ENCODE results near the gene CLNK.

CLNK gene

GRCh38 chr4:10721616-10722015 is 37.0 kb upstream of the CLNK start:
- no peak overlapping the region for H3K4me3 ChIP-seq (ENCODE audit: control insufficient read depth, low read depth, low read length)
- TF ChIP-seq CTCF (conservative IDR thresholded peaks at IDR 0.05; ENCODE audit: control insufficient read depth, insufficient read depth, low read depth, low read length) = no peak
- no peak for DNase-seq (ENCODE audit: low read depth)

- peak; percentile 16 for DNase-seq (ENCODE audit: low read depth)
- TF ChIP-seq CTCF (conservative IDR thresholded peaks at IDR 0.05; ENCODE audit: control insufficient read depth, insufficient read depth, low read depth, low read length) = no peak
Observed at GRCh38 chr4:10716163-10716562, 31.6 kb upstream of the CLNK start.

GRCh38 chr4:10715696-10716095 is 31.1 kb upstream of the CLNK start:
- H3K4me3 ChIP-seq (ENCODE audit: control insufficient read depth, low read depth, low read length) = no peak overlapping the region
- peak; percentile 73 for DNase-seq (ENCODE audit: low read depth)
- no peak for TF ChIP-seq CTCF (conservative IDR thresholded peaks at IDR 0.05; ENCODE audit: control insufficient read depth, insufficient read depth, low read depth, low read length)

More at GRCh38 chr4:10716163-10716562, 31.6 kb upstream of the CLNK start:
- no peak overlapping the region for H3K4me3 ChIP-seq (ENCODE audit: control insufficient read depth, low read depth, low read length)

- DNase-seq (ENCODE audit: low read depth) = no peak
- no peak overlapping the region for H3K4me3 ChIP-seq (ENCODE audit: control insufficient read depth, low read depth, low read length)
- TF ChIP-seq CTCF (conservative IDR thresholded peaks at IDR 0.05; ENCODE audit: control insufficient read depth, insufficient read depth, low read depth, low read length) = no peak
Observed at GRCh38 chr4:10715135-10715534, 30.6 kb upstream of the CLNK start.

GRCh38 chr4:10713591-10713990 is 29.0 kb upstream of the CLNK start:
- TF ChIP-seq CTCF (conservative IDR thresholded peaks at IDR 0.05; ENCODE audit: control insufficient read depth, insufficient read depth, low read depth, low read length) = no peak
- no peak for DNase-seq (ENCODE audit: low read depth)
- H3K4me3 ChIP-seq (ENCODE audit: control insufficient read depth, low read depth, low read length) = no peak overlapping the region

- no peak overlapping the region for H3K4me3 ChIP-seq (ENCODE audit: control insufficient read depth, low read depth, low read length)
- peak; percentile 14 for DNase-seq (ENCODE audit: low read depth)
- TF ChIP-seq CTCF (conservative IDR thresholded peaks at IDR 0.05; ENCODE audit: control insufficient read depth, insufficient read depth, low read depth, low read length) = no peak
Observed at GRCh38 chr4:10706236-10706635, 21.7 kb upstream of the CLNK start.

GRCh38 chr4:10704430-10704810 is 19.9 kb upstream of the CLNK start:
- peak; percentile 3 for DNase-seq (ENCODE audit: low read depth)
- H3K4me3 ChIP-seq (ENCODE audit: control insufficient read depth, low read depth, low read length) = no peak overlapping the region
- no peak for TF ChIP-seq CTCF (conservative IDR thresholded peaks at IDR 0.05; ENCODE audit: control insufficient read depth, insufficient read depth, low read depth, low read length)
